Vagina (tissue), 2 donors: ENCODE results near the gene DNTT. TPM values are rescaled to one million over a fixed set of nuclear protein-coding genes. Genes with fewer than 3 reads are reported as not detected.
A peak's percentile ranks its signal among the peaks of the same experiment; 100 is the strongest.

Experiments used
- DNase-seq, 2 donors: peaks; one replicate each; pipeline ENCODE4 v3.0.0-alpha.2; 2017; ENCODE audit errors: extremely low spot score in 2 of 2
- H3K27ac ChIP-seq: fragments of 200-600 bp; sonication (generic); one replicate; pipeline ENCODE4 v1.5.1; 2019
- H3K27me3 ChIP-seq: fragments of 200-600 bp; sonication (generic); one replicate; pipeline ENCODE4 v1.5.1; 2019
- H3K36me3 ChIP-seq, 2 donors: fragments of 200-600 bp; sonication (generic); one replicate each; pipeline ENCODE4 v1.5.1; 2017 to 2019
- H3K4me1 ChIP-seq: fragments of 200-600 bp; sonication (generic); one replicate; pipeline ENCODE4 v1.5.1; 2019
- H3K4me3 ChIP-seq, 2 donors: fragments of 200-600 bp; sonication (generic); 1 replicate in 1 of 2; 2 replicates in 1 of 2; pipeline ENCODE4 v1.5.1; 2016 to 2019
- H3K9me3 ChIP-seq: fragments of 200-600 bp; sonication (generic); one replicate; pipeline ENCODE4 v1.5.1; 2019
- POLR2A ChIP-seq, 2 donors: fragments of 450-650 bp; IDR thresholded peaks; one replicate each; pipeline ENCODE4 v1.6.1; 2017; ENCODE audit warnings: antibody characterized with exemption in 2 of 2, mild to moderate bottlenecking in 2 of 2, moderate library complexity in 2 of 2
- POLR2AphosphoS5 ChIP-seq, 2 donors: sonication (generic); formaldehyde crosslinking; IDR thresholded peaks; one replicate each; pipeline ENCODE4 v1.9.0; 2017; ENCODE audit warnings: antibody characterized with exemption in 2 of 2, mild to moderate bottlenecking in 2 of 2, low read depth in 1 of 2; ENCODE audit not compliant: insufficient read depth in 1 of 2
- intact Hi-C: fragments of 100-400 bp; cut with DNase I; formaldehyde crosslinking; loops from one replicate; pipeline ENCODE4 v1.15.1; 2023
- total RNA-seq: library from RNA; depleted of rRNA; stranded (reverse); fragments of >200 nt; gene quantifications from one replicate; pipeline ENCODE4 v1.2.3, GENCODE V29; 2016
- TF ChIP-seq, protein P1 (sequence below), 3 experiments: fragments of 450-650 bp in 2 of 3; fragments of 200-600 bp in 1 of 3; sonication (generic) in 1 of 3; IDR thresholded peaks; one replicate each; pipeline ENCODE4 v1.5.1; 2017 to 2019; ENCODE audit warnings: antibody characterized with exemption in 3 of 3, mild to moderate bottlenecking in 2 of 3, moderate library complexity in 2 of 3

The DNTT gene
- total RNA-seq, 1 donor from 2014 or later, result not detected

DNA sequence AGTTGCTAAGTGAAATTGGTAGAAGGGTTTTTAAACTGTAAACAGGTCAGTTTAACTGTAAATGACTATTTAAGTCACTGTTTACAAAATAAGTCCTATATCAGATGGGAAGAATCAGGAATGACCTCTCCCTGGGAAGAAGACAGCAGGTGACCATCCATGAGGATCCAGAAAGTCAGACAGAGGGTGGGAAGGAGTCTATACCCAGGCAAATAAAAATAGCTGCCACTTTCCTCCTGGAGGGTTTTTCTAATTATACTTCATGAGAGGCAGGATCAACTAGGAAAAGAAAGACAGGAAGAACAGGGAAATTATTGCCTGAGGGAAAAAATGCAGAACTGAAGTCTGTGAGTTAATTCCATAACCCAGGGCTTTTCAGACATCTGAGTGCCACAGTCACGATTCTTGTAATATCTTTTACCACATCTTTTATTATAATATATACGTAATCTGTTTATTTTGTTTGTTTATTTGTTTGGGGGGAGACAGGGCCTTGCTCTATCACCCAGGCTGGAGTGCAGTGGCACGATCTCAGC, 7.0 kb downstream of the DNTT start:
- Histone ChIP-seq H3K27ac (no peak overlapping the region), H3K4me1 (no peaks in the 10 kb centered on the region), H3K4me3 (no peak overlapping the region), H3K27me3 (no peaks in the 10 kb centered on the region), H3K9me3 (no peaks in the 10 kb centered on the region), H3K36me3 (no peaks in the 10 kb centered on the region)
- intact Hi-C loops, result no loop called here
- TF ChIP-seq POLR2AphosphoS5 (IDR thresholded peaks at IDR 0.05; ENCODE audit: insufficient read depth in 1 of 2, low read depth in 1 of 2), result no peak
- TF ChIP-seq POLR2A (IDR thresholded peaks at IDR 0.05), result no peak
- TF ChIP-seq, protein P1, sequence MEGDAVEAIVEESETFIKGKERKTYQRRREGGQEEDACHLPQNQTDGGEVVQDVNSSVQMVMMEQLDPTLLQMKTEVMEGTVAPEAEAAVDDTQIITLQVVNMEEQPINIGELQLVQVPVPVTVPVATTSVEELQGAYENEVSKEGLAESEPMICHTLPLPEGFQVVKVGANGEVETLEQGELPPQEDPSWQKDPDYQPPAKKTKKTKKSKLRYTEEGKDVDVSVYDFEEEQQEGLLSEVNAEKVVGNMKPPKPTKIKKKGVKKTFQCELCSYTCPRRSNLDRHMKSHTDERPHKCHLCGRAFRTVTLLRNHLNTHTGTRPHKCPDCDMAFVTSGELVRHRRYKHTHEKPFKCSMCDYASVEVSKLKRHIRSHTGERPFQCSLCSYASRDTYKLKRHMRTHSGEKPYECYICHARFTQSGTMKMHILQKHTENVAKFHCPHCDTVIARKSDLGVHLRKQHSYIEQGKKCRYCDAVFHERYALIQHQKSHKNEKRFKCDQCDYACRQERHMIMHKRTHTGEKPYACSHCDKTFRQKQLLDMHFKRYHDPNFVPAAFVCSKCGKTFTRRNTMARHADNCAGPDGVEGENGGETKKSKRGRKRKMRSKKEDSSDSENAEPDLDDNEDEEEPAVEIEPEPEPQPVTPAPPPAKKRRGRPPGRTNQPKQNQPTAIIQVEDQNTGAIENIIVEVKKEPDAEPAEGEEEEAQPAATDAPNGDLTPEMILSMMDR (IDR thresholded peaks at IDR 0.05), result no peak
- no peak for DNase-seq

DNA sequence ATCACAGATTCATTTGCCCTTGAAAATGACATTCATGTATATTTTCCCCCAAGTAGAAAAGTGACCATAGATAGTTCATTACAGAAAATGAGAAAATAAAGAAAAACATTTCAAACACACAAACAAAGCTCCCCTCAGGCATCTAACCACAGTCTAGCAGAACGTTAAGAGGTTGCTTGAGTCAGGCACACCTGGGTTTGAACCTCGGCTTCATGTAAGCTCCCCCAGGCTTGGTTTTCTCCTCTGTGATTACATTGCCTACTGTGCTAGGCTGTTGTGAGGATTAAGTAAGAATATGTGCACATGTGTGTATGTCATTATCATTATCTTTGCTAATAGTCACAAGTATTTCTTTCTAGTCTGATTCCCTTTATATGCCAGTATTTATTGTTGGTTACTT, 9.1 kb downstream of the DNTT start:
- Histone ChIP-seq H3K36me3 (no peaks in the 10 kb centered on the region), H3K4me1 (no peaks in the 10 kb centered on the region), H3K27me3 (no peaks in the 10 kb centered on the region), H3K4me3 (no peak overlapping the region), H3K9me3 (no peaks in the 10 kb centered on the region), H3K27ac (no peak overlapping the region)
- DNase-seq, result peak in 1 of 2 donors; percentile 22
- intact Hi-C loops, result no loop called here
- TF ChIP-seq, protein P1 (IDR thresholded peaks at IDR 0.05), result no peak
- TF ChIP-seq POLR2A (IDR thresholded peaks at IDR 0.05) (no peak), POLR2AphosphoS5 (IDR thresholded peaks at IDR 0.05; ENCODE audit: insufficient read depth in 1 of 2, low read depth in 1 of 2) (no peak)

DNA sequence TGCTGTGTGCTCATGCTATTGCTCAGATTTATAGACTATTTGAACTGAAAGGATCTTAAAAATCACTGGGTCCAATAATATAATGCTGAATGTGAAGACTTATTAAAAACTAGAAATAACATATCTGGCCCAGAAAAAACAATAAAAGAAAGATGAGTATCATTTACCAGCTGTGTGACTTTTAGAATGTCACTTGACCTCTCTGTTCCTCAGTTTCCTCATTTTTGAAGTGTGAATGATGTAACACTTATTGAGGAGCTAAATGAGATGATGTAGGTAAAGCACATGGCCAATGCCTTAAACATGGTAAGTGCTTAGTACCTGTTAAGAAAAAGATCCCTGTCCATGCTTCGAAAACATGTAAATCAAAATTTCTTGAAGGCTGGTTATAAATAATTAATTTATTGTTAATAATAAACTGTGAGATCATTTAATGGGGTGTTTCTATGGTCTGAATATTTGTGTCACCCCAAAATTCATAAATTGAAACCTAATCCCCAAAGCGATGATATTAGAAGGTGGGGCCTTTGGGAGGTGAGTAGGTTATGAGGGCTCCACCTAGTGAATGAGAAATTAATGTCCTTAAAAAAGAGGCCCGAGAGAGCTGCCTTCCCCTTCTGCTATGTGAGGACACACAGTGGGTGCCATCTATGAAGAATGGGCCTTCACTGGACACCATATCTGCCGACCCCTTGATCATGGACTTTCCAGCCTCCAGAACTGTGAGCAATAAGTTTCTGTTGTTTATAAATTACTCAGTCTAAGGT, 13.0 kb downstream of the DNTT start:
- Histone ChIP-seq H3K4me3 (no peak overlapping the region), H3K9me3 (no peaks in the 10 kb centered on the region), H3K36me3 (no peaks in the 10 kb centered on the region), H3K27me3 (no peaks in the 10 kb centered on the region), H3K27ac (no peak overlapping the region), H3K4me1 (no peaks in the 10 kb centered on the region)
- intact Hi-C loops, result no loop called here
- DNase-seq, result no peak
- TF ChIP-seq POLR2A (IDR thresholded peaks at IDR 0.05) (no peak), POLR2AphosphoS5 (IDR thresholded peaks at IDR 0.05; ENCODE audit: insufficient read depth in 1 of 2, low read depth in 1 of 2) (no peak)
- TF ChIP-seq, protein P1 (IDR thresholded peaks at IDR 0.05), result no peak

DNA sequence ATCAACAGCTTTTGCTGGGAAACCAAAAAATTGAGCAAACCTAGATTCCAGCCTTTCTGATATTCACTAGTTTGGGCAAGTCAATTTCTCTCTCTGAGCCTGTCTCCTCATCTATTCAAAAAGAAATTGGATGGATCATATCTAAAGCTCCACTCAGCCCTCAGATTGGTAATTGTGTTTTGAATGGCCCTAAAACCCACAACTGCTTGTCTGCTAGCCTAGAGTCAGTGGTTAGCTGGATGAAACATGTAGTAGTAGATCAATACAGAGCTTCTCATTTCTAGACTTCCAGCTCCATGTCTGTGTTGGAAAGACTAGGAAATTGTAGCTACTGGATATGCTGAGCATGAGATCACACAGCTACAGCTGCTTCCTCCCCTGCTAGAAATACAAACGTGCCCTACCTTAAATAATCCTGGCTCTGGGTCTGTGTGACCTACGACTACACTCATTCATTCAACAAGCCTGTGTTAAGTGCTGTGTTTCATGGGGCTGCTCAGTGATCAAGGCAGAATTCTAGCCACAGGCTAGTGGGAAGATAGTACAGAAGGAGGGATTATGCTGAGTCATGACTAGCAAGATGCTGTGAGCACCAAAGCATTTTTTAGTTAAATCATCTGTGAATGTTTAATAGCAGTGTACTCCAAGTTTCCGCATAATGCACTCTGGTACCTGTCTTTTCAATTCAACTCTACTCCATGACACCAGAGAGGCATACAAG, 15.7 kb downstream of the DNTT start:
- DNase-seq, result no peak
- no peaks in the 10 kb centered on the region for H3K9me3 ChIP-seq
- no peak overlapping the region for H3K4me3 ChIP-seq
- TF ChIP-seq, protein P1 (IDR thresholded peaks at IDR 0.05), result no peak
- TF ChIP-seq POLR2AphosphoS5 (IDR thresholded peaks at IDR 0.05; ENCODE audit: insufficient read depth in 1 of 2, low read depth in 1 of 2), result no peak
- TF ChIP-seq POLR2A (IDR thresholded peaks at IDR 0.05), result no peak
- H3K4me1 ChIP-seq, result no peaks in the 10 kb centered on the region
- no peaks in the 10 kb centered on the region for H3K36me3 ChIP-seq
- H3K27me3 ChIP-seq, result no peaks in the 10 kb centered on the region
- no peak overlapping the region for H3K27ac ChIP-seq
- intact Hi-C loops, result no loop called here
